ENCODE data around the gene ADCY5.

GRCh38 chr3:123431658-123432324 lies 17.1 kb downstream of the ADCY5 start:
- TF ChIP-seq CTCF (IDR thresholded peaks at IDR 0.05; ENCODE audit: borderline replicate concordance, extremely low read depth, low read length, poor library complexity, severe bottlenecking) (no peak), EZH2 (IDR thresholded peaks at IDR 0.05; ENCODE audit: borderline replicate concordance, low read depth, low read length, severe bottlenecking) (no peak)
